GM23338 (cell line): Measurements from ENCODE around the gene MCRIP1. TPM values are rescaled to one million over a fixed set of nuclear protein-coding genes. Genes with fewer than 3 reads are reported as not detected.

ENCODE experiments used
- ATAC-seq: fragments of 200-7000 bp; cut with Tn5 transposase; 3 replicates; pipeline ENCODE4 v1.9.1; 2020
- DNase-seq: peaks from one replicate; pipeline ENCODE4 v3.0.0-alpha.2; 2015; ENCODE audit warnings: low spot score
- H2AFZ ChIP-seq: fragments of 200-600 bp; sonication (generic); 2 replicates; pipeline ENCODE4 v1.8.0; 2016; ENCODE audit warnings: antibody characterized with exemption, mild to moderate bottlenecking, moderate library complexity
- H3F3A ChIP-seq: fragments of 200-600 bp; sonication (generic); replicated peaks from 2 replicates; pipeline ENCODE4 v1.8.0; 2017; ENCODE audit warnings: antibody characterized with exemption, mixed run types, low read depth
- H3K27ac ChIP-seq: fragments of 200-600 bp; sonication (generic); 2 replicates; pipeline ENCODE4 v1.6.1; 2016; ENCODE audit warnings: low read depth
- H3K27me3 ChIP-seq: fragments of 200-600 bp; sonication (generic); 2 replicates; pipeline ENCODE4 v1.8.0; 2016; ENCODE audit warnings: mild to moderate bottlenecking, mixed run types, moderate library complexity; ENCODE audit not compliant: insufficient read depth
- H3K36me3 ChIP-seq: fragments of 200-600 bp; sonication (generic); 2 replicates; pipeline ENCODE4 v1.8.0; 2016; ENCODE audit warnings: mild to moderate bottlenecking; ENCODE audit not compliant: insufficient read depth
- H3K4me1 ChIP-seq: fragments of 200-600 bp; sonication (generic); 2 replicates; pipeline ENCODE4 v1.8.0; 2016; ENCODE audit warnings: mild to moderate bottlenecking, moderate library complexity; ENCODE audit not compliant: insufficient read depth
- H3K4me2 ChIP-seq: fragments of 200-600 bp; sonication (generic); 2 replicates; pipeline ENCODE4 v1.7.1; 2017; ENCODE audit warnings: mixed run types
- H3K4me3 ChIP-seq: fragments of 200-600 bp; sonication (generic); 2 replicates; pipeline ENCODE4 v1.6.1; 2016; ENCODE audit warnings: mixed run types
- H3K79me2 ChIP-seq: fragments of 200-600 bp; sonication (generic); replicated peaks from 2 replicates; pipeline ENCODE4 v1.8.0; 2017; ENCODE audit warnings: mild to moderate bottlenecking; ENCODE audit not compliant: insufficient read depth
- H3K9me2 ChIP-seq: fragments of 200-600 bp; sonication (generic); 2 replicates; pipeline ENCODE4 v1.8.0; 2017; ENCODE audit not compliant: insufficient read depth
- H4K20me1 ChIP-seq: fragments of 200-600 bp; sonication (generic); replicated peaks from 2 replicates; pipeline ENCODE4 v1.8.0; 2017; ENCODE audit warnings: mild to moderate bottlenecking; ENCODE audit not compliant: insufficient read depth
- H3K27ac Mint-ChIP-seq: 2 replicates; pipeline ENCODE4 v1.8.0; 2020; ENCODE audit warnings: inconsistent platforms, mild to moderate bottlenecking, moderate library complexity, mixed read lengths
- H3K27me3 Mint-ChIP-seq: 3 replicates; pipeline ENCODE4 v1.8.0; 2022; ENCODE audit warnings: low read depth, mild to moderate bottlenecking, moderate library complexity, mixed read lengths, inconsistent platforms; ENCODE audit not compliant: insufficient read depth, poor library complexity
- H3K36me3 Mint-ChIP-seq: 3 replicates; pipeline ENCODE4 v1.8.0; 2021; ENCODE audit warnings: low read depth, mild to moderate bottlenecking, inconsistent platforms, moderate library complexity, mixed read lengths
- H3K4me1 Mint-ChIP-seq: 3 replicates; pipeline ENCODE4 v1.8.0; 2020; ENCODE audit warnings: mild to moderate bottlenecking, inconsistent platforms, mixed read lengths
- H3K4me3 Mint-ChIP-seq: 3 replicates; pipeline ENCODE4 v1.8.0; 2021; ENCODE audit warnings: moderate library complexity, mild to moderate bottlenecking, inconsistent platforms, mixed read lengths
- H3K9me3 Mint-ChIP-seq: 3 replicates; pipeline ENCODE4 v1.8.0; 2020; ENCODE audit warnings: moderate library complexity, mild to moderate bottlenecking, inconsistent platforms, mixed read lengths
- CREB1 ChIP-seq: fragments of 250-450 bp; sonication (Bioruptor Pico); IDR thresholded peaks from 2 replicates; pipeline ENCODE4 v1.5.0; 2020; ENCODE audit warnings: low read depth, mild to moderate bottlenecking, moderate library complexity
- EZH2 ChIP-seq: fragments of 200-600 bp; sonication (generic); IDR thresholded peaks from one replicate; pipeline ENCODE4 v1.8.0; 2017; ENCODE audit warnings: antibody characterized with exemption, mild to moderate bottlenecking, low read depth; ENCODE audit not compliant: unreplicated experiment
- EZH2phosphoT487 ChIP-seq: fragments of 200-600 bp; sonication (generic); IDR thresholded peaks from one replicate; pipeline ENCODE4 v1.8.1; 2018; ENCODE audit warnings: antibody characterized with exemption; ENCODE audit not compliant: unreplicated experiment
- JUNB ChIP-seq: IDR thresholded peaks from one replicate; pipeline ENCODE4 v1.6.1; 2016; ENCODE audit warnings: antibody characterized with exemption; ENCODE audit not compliant: unreplicated experiment
- NANOG ChIP-seq: IDR thresholded peaks from 2 replicates; pipeline ENCODE4 v1.6.1; 2016; ENCODE audit warnings: antibody characterized with exemption, borderline replicate concordance
- POLR2AphosphoS5 ChIP-seq: IDR thresholded peaks from 2 replicates; pipeline ENCODE4 v1.6.1; 2016; ENCODE audit warnings: antibody characterized with exemption, low read depth
- STAT1 ChIP-seq: IDR thresholded peaks from one replicate; pipeline ENCODE4 v1.6.1; 2016; ENCODE audit warnings: antibody characterized with exemption; ENCODE audit not compliant: unreplicated experiment
- ZNF114 ChIP-seq: fragments of 250-450 bp; sonication (Bioruptor Pico); IDR thresholded peaks from 2 replicates; pipeline ENCODE4 v1.5.0; 2020; ENCODE audit warnings: mild to moderate bottlenecking, moderate library complexity
- ZNF331 ChIP-seq: fragments of 250-450 bp; sonication (Bioruptor Pico); IDR thresholded peaks from 2 replicates; pipeline ENCODE4 v1.5.0; 2020; ENCODE audit warnings: low read depth, mild to moderate bottlenecking, moderate library complexity
- polyA plus RNA-seq: library from polyadenylated mRNA; unstranded; fragments of >200 nt; fragmentation: Nextera tagmentation; extraction: Ambion mirVana; gene quantifications from 2 replicates; pipeline ENCODE4 v1.2.1, GENCODE V29; 2016
- total RNA-seq: library from RNA; depleted of rRNA; stranded (reverse); fragments of >200 nt; shearing (Covaris generic); gene quantifications from 2 replicates; pipeline ENCODE4 v1.2.3, GENCODE V29; 2014
- TF ChIP-seq, protein P1 (sequence below): fragments of 250-450 bp; sonication (Bioruptor Pico); IDR thresholded peaks from 2 replicates; pipeline ENCODE4 v1.5.0; 2020; ENCODE audit warnings: mild to moderate bottlenecking, moderate library complexity
- TF ChIP-seq, protein P2 (sequence below), 2 experiments: fragments of 200-600 bp in 1 of 2; sonication (generic) in 1 of 2; conservative IDR thresholded peaks; 2 replicates each; pipeline versions ENCODE4 v1.5.1 to v1.6.1; 2016 to 2017; ENCODE audit warnings: antibody characterized with exemption in 2 of 2, low read depth in 2 of 2, mild to moderate bottlenecking in 2 of 2, moderate library complexity in 1 of 2
- TF ChIP-seq, protein P3 (sequence below): IDR thresholded peaks from 2 replicates; pipeline ENCODE4 v1.6.1; 2016; ENCODE audit warnings: antibody characterized with exemption

The MCRIP1 gene
- total and polyA plus RNA-seq, 2 experiments from 2014 or later = 85.2 to 101 TPM

DNA sequence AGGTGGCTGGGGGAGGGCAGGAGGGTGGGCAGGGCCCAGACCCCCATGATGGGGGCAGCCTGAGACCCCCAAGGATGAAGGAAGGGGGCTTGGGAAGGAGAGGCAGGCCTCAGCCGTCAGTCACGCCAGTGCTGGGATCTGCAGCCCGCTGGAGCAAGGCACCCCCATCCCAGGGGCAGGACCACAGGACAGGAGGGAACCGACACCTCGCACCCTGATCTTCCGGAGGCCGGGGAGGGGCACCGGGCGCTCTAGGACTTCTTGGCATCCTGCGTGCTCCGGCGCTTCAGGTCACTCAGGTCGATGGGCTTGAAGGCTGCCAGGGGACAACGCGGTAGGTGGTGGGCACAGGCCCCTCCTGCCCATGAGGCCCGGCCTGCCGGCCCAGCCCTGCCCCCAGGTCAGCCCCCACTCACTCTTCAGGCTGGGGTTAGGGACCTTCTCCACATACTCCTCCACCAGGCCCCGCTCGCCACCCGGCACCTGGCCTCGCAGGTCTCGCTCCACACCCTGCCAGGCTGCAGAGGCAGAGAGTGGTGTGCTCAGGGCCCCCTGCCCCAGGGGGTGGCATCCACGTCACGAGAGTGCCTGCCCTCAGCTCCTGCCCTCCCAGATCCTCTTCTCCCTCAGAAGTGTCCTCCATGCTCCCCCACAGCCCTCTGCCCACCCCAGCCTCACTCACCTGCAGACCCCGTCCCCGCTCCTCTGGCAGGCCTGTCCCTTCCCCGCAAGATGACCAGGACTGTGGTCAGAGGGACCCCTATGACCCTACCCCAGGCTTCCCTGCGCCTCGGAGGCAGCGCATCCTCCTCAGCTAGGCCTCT lies 9.9 kb downstream of the MCRIP1 start:
- Histone ChIP-seq H3K27ac (no peak overlapping the region), H3F3A (0 out of 2 replicates have a peak, but pooled peaks cover 3% of the 10 kb centered on the region), H3K4me3 (no peak overlapping the region), H3K9me2 (no peaks in the 10 kb centered on the region), H4K20me1 (no peaks in the 10 kb centered on the region), H3K4me1 (peaks cover 5% of the 10 kb centered on the region), H2AFZ (no peak overlapping the region), H3K27me3 (no peaks in the 10 kb centered on the region), H3K79me2 (no peaks in the 10 kb centered on the region), H3K4me2 (no peak overlapping the region), H3K36me3 (no peaks in the 10 kb centered on the region)
- H3K4me1 Mint-ChIP-seq = peaks cover 8% of the 10 kb centered on the region
- H3K9me3 Mint-ChIP-seq = no peaks in the 10 kb centered on the region
- TF ChIP-seq, protein P1, sequence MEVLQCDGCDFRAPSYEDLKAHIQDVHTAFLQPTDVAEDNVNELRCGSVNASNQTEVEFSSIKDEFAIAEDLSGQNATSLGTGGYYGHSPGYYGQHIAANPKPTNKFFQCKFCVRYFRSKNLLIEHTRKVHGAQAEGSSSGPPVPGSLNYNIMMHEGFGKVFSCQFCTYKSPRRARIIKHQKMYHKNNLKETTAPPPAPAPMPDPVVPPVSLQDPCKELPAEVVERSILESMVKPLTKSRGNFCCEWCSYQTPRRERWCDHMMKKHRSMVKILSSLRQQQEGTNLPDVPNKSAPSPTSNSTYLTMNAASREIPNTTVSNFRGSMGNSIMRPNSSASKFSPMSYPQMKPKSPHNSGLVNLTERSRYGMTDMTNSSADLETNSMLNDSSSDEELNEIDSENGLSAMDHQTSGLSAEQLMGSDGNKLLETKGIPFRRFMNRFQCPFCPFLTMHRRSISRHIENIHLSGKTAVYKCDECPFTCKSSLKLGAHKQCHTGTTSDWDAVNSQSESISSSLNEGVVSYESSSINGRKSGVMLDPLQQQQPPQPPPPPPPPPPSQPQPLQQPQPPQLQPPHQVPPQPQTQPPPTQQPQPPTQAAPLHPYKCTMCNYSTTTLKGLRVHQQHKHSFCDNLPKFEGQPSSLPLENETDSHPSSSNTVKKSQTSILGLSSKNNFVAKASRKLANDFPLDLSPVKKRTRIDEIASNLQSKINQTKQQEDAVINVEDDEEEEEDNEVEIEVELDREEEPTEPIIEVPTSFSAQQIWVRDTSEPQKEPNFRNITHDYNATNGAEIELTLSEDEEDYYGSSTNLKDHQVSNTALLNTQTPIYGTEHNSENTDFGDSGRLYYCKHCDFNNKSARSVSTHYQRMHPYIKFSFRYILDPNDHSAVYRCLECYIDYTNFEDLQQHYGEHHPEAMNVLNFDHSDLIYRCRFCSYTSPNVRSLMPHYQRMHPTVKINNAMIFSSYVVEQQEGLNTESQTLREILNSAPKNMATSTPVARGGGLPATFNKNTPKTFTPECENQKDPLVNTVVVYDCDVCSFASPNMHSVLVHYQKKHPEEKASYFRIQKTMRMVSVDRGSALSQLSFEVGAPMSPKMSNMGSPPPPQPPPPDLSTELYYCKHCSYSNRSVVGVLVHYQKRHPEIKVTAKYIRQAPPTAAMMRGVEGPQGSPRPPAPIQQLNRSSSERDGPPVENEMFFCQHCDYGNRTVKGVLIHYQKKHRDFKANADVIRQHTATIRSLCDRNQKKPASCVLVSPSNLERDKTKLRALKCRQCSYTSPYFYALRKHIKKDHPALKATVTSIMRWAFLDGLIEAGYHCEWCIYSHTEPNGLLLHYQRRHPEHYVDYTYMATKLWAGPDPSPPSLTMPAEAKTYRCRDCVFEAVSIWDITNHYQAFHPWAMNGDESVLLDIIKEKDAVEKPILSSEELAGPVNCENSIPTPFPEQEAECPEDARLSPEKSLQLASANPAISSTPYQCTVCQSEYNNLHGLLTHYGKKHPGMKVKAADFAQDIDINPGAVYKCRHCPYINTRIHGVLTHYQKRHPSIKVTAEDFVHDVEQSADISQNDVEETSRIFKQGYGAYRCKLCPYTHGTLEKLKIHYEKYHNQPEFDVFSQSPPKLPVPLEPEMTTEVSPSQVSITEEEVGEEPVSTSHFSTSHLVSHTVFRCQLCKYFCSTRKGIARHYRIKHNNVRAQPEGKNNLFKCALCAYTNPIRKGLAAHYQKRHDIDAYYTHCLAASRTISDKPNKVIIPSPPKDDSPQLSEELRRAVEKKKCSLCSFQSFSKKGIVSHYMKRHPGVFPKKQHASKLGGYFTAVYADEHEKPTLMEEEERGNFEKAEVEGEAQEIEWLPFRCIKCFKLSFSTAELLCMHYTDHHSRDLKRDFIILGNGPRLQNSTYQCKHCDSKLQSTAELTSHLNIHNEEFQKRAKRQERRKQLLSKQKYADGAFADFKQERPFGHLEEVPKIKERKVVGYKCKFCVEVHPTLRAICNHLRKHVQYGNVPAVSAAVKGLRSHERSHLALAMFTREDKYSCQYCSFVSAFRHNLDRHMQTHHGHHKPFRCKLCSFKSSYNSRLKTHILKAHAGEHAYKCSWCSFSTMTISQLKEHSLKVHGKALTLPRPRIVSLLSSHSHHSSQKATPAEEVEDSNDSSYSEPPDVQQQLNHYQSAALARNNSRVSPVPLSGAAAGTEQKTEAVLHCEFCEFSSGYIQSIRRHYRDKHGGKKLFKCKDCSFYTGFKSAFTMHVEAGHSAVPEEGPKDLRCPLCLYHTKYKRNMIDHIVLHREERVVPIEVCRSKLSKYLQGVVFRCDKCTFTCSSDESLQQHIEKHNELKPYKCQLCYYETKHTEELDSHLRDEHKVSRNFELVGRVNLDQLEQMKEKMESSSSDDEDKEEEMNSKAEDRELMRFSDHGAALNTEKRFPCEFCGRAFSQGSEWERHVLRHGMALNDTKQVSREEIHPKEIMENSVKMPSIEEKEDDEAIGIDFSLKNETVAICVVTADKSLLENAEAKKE (CRISPR knock-in tag) = no peak
- TF ChIP-seq CREB1 (CRISPR knock-in tag) (no peak), POLR2AphosphoS5 (no peak), ZNF331 (CRISPR knock-in tag) (no peak), ZNF114 (CRISPR knock-in tag) (no peak)
- no peak overlapping the region for H3K27ac Mint-ChIP-seq
- no peak overlapping the region for H3K4me3 Mint-ChIP-seq
- ATAC-seq = no peak
- no peak for DNase-seq
- no peaks in the 10 kb centered on the region for H3K36me3 Mint-ChIP-seq
- H3K27me3 Mint-ChIP-seq = peaks cover 5% of the 10 kb centered on the region

DNA sequence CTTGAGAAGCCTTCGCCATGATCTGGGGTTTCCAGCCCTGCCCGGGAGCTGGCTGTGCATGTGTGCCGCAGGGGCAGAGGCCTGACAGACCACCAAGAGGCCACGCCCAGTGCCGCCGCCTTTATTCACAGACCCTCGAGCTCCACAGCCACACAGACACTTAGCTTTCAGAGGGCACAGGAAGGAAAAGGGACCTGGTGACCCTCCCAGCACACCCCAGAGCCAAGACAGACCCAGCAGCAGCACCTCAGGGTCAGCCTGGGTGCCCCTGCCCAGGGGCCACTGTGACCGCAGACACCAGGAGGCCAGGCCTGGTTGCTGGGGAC lies 10.8 kb downstream of the MCRIP1 start:
- H4K20me1 ChIP-seq = no peaks in the 10 kb centered on the region
- no peaks in the 10 kb centered on the region for H3K79me2 ChIP-seq
- H3K4me3 ChIP-seq = no peak overlapping the region
- H3K36me3 Mint-ChIP-seq = no peaks in the 10 kb centered on the region
- H3K9me2 ChIP-seq = no peaks in the 10 kb centered on the region
- H3K27ac ChIP-seq = no peak overlapping the region
- no peaks in the 10 kb centered on the region for H3K27me3 ChIP-seq
- 0 out of 2 replicates have a peak, but pooled peaks cover 6% of the 10 kb centered on the region for H3F3A ChIP-seq
- H2AFZ ChIP-seq = no peak overlapping the region
- H3K4me2 ChIP-seq = no peak overlapping the region
- H3K9me3 Mint-ChIP-seq = no peaks in the 10 kb centered on the region
- H3K27me3 Mint-ChIP-seq = peaks cover 5% of the 10 kb centered on the region
- DNase-seq (no peak), ATAC-seq (no peak)
- H3K4me1 Mint-ChIP-seq = peaks cover 8% of the 10 kb centered on the region
- no peak overlapping the region for H3K4me3 Mint-ChIP-seq
- peaks cover 5% of the 10 kb centered on the region for H3K4me1 ChIP-seq
- no peak overlapping the region for H3K27ac Mint-ChIP-seq
- H3K36me3 ChIP-seq = no peaks in the 10 kb centered on the region
- no peak for TF ChIP-seq ZNF331 (CRISPR knock-in tag)
- no peak for TF ChIP-seq CREB1 (CRISPR knock-in tag)
- TF ChIP-seq, protein P2, sequence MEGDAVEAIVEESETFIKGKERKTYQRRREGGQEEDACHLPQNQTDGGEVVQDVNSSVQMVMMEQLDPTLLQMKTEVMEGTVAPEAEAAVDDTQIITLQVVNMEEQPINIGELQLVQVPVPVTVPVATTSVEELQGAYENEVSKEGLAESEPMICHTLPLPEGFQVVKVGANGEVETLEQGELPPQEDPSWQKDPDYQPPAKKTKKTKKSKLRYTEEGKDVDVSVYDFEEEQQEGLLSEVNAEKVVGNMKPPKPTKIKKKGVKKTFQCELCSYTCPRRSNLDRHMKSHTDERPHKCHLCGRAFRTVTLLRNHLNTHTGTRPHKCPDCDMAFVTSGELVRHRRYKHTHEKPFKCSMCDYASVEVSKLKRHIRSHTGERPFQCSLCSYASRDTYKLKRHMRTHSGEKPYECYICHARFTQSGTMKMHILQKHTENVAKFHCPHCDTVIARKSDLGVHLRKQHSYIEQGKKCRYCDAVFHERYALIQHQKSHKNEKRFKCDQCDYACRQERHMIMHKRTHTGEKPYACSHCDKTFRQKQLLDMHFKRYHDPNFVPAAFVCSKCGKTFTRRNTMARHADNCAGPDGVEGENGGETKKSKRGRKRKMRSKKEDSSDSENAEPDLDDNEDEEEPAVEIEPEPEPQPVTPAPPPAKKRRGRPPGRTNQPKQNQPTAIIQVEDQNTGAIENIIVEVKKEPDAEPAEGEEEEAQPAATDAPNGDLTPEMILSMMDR (conservative IDR thresholded peaks at IDR 0.05; ENCODE audit: low read depth in 2 of 2) = no peak
- TF ChIP-seq ZNF114 (CRISPR knock-in tag) = no peak
- no peak for TF ChIP-seq EZH2phosphoT487
- TF ChIP-seq, protein P3, sequence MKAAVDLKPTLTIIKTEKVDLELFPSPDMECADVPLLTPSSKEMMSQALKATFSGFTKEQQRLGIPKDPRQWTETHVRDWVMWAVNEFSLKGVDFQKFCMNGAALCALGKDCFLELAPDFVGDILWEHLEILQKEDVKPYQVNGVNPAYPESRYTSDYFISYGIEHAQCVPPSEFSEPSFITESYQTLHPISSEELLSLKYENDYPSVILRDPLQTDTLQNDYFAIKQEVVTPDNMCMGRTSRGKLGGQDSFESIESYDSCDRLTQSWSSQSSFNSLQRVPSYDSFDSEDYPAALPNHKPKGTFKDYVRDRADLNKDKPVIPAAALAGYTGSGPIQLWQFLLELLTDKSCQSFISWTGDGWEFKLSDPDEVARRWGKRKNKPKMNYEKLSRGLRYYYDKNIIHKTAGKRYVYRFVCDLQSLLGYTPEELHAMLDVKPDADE = no peak
- no peak for TF ChIP-seq JUNB
- TF ChIP-seq STAT1 = no peak
- TF ChIP-seq NANOG = no peak
- no peak for TF ChIP-seq POLR2AphosphoS5
- no peak for TF ChIP-seq EZH2
